GM19397 (cell line): Measurements from ENCODE around the gene ATF7.
"Not testable (repeated sequence)": the region's sequence is repeated elsewhere in the genome, so short reads cannot be mapped to it uniquely, and the experiment has no call there.

Experiments used
- ATAC-seq: cut with Tn5 transposase; IDR thresholded peaks from one replicate; pipeline ENCODE4 v1.9.1; 2021; ENCODE audit warnings: mild to moderate bottlenecking, moderate library complexity; ENCODE audit not compliant: unreplicated experiment

Gene ATF7

DNA sequence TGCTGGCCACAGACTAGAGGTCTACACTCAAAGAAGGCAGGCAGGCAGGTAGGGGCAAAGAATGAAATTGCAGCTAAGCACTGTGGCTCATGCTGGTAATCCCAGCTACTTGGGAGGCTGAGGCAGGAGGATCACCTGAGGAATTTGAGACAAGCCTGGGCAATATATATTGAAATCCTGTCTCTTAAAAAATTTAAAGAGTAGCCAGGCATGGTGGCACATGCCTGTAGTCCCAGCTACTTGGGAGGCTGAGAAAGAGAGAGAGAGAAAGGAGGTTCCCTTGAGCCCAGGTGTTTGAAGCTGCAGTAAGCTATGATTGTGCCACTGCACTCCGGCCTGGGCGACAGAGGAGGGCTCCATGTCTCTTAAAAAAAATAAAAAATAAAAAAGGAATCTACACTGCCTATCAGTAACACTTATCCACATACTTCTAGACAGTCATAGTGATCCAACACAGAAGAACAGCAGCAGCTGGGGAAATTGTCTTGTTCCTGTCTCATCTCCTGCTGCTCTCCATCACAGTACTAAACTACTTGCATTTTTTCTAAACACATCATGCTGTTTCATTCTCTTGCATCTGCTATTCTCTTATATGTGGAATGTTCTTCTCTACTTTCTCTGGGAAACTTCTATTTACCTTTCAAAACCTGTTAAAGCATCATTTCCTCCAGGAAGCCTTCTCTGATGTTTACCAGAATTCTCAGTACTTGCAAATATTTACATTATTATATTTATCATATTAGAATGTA, 57.2 kb downstream of the ATF7 start:
- no peak for ATAC-seq

DNA sequence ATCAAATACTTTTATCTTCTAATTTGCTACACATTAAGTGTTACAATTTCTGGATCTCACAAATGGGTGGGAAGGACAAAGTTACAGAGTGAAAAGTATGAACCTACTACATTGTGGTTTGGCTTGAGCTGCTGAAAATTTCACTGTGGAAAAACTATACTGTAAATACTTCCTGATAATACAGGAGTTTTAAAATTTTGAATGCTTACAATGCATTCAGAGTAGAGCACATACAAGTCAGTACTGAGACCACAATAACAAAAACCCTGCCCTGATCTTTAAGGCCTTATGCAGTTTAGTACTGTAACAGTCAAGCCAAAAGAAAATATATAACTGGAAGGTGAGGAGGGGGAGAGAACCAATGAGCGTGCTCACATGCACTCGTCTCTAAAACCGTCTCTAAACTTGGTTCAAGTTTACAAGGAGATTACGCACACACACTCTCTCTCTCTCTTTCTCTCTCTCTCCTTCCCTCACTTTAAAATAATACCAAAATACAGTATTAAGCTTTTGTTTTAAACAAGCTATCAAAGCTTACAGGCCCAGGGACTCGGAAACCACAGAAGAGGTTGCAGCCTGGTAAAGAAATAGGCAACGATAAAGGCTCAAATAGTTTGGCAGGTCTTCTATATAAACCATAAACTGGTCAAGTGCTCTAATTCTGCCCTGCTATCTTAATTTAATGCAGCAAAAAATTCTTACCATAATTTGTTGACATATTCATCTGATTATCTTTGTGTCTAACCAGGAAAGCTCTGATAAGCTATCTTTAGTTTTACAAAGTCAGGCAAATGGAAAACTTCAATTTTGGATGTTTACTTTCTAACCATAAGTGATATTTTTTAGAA, 58.0 kb downstream of the ATF7 start:
- no peak for ATAC-seq

DNA sequence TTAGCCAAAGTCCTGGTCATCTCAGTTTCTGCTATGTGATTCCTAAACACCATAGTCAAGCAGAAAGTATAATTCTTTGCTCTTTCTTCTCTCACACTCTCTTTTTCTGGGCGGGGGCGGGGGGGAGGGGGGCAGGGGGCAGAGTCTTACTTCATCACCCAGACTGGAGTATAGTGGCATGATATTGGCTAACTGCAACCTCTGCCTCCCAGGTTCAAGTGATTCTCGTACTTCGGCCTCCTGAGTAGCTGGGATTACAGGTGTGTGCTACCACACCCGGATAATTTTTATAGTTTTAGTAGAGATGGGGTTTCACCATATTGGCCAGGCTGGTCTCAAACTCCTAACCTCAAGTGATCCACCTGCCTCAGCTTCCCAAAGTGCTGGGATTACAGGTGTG, 60.8 kb downstream of the ATF7 start:
- ATAC-seq: not testable (repeated sequence)

DNA sequence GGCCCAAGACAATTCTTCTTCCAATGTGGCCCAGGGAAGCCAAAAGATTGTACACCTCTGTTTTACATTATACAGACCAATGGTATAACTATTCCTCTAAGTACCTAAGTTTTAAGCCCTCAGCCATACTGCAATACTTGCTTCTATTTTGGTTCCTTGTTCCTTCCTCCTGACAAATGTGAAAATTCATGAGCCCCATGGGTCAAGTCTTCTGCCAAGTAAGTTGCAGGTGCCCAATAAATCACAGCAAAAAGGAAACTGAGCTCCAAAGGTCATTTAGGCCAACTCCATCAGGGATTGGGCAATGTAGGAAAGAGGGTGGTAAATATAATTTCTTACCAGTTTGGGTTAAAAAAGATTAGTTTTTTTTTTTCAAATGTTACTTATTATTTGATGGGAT, 61.2 kb downstream of the ATF7 start:
- no peak for ATAC-seq

DNA sequence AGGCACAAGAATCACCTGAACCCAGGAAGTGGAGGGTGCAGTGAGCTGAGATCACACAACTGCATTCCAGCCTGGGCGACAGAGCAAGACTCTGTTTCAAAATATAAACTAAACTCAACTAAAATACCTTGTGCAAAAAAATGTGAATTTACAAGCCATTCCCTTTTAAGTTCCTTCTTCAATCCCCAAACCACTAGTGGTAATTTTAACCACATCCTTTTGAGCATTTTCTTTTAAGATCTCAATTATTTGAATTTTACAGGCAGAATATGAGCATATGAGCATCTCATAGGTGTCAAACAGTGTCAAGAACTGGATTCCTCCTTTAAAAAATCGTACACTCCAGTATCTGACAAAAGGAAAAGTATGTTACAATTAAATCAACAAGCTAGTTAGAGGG, 61.9 kb downstream of the ATF7 start:
- ATAC-seq: no peak

DNA sequence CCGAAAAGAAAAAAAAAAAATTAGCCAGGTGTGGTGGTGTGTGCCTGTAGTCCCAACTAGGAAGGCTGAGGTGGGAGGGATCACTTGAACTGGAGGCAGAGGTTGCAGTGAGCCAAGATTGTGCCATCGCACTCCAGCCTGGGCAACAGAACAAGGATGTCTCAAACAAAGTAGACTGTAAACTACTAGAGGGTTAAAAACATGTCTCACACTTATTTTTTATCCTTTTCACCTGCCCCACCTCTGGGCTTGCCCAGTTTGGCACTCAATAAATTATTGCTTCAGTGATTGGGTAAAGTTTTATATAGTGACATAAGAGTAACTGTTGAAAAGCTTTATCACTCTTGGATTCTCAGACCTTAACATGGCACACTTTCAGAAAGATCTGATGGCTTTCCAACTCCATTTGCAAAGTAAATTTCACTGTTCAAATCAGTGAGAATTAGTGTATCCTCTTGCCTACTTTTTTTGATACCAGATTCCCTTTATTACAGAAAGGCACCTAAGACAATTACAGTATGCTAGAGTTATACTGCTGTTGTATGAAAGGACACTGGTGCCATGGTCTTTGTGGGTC, 62.6 kb downstream of the ATF7 start:
- no peak for ATAC-seq

DNA sequence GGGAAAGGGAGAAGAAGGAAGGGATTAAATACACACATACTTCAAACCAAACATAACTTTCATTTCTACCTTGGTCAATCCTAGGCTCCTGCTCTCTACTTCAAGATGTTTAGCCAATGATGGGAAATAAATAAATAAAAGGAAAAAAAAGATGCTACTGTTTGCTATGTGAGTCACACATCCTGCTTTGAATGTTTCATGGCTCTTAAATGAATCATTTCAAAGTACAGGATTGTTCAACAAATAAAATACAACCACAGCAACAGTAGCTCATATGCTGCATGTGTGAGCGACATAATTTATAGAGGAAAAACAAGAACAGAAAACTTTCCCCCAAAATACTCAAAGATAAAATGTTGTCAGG, 64.6 kb downstream of the ATF7 start:
- no peak for ATAC-seq

DNA sequence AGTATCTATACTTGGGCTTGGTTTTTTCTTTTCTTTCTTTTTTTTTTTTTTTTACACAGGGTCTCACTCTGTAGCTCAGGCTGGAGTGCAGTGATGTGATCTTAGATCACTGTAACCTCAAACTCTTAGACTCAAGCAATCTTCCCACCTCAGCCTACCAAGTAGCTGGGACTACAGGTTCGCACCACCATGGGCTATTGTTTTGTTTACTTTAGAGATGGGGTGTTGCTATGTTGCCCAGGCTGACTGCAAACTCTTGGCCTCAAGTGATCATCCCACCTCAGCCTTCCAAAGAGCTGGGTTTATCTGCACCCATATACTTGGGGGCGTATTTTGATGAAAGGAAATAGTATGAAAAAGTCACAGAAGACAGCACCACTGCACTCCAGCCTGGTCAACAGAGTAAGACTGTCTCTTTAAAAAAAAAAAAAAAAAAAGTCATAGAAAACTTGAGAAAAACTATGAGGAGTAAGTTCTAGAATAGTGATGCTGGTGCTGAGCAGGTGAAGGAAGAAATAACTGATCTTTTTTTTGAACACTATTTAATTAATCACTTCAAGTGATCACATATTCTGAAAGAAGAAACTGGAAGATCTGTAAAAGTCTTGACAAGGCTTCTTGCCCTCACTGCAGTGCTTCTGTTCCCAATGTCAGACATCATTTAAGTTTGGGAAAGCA, 65.1 kb downstream of the ATF7 start:
- no peak for ATAC-seq

DNA sequence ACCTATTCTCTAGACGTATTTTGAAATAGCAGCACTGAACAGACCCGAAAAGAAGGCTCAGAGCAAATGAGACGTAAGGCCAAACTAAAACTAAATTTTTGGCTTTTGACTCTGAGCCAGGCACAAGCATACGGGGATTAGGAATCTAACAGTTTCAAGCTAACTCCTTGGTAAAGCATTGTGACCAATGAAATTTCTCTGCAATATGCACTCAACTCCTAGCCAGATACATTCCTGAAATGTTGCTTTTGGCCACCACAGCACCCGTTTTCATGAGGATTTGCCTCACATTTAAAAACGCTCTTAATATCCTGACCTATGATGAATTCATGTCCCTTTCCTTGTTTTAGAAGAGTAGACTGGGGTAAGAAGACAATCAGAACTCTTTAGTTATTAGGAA, 65.8 kb downstream of the ATF7 start:
- no peak for ATAC-seq

DNA sequence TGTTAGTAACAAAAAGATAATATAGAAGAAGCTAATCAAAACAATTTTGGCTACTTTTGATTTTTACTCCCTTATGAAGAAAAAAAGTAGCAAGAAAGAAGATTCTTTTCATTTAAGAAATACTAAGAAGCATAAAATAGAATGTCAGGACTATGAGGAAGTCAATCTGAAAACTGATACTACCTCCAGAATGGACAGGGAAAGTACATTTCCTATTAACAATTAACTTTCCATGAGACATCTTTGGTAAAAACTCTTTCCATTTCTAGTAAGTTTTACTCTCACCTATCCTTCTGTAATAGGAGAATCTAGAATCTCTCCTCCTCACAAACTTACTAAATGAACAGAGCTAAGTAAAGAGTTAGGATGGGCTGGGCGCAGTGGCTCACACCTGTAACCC, 67.6 kb downstream of the ATF7 start:
- ATAC-seq: no peak

DNA sequence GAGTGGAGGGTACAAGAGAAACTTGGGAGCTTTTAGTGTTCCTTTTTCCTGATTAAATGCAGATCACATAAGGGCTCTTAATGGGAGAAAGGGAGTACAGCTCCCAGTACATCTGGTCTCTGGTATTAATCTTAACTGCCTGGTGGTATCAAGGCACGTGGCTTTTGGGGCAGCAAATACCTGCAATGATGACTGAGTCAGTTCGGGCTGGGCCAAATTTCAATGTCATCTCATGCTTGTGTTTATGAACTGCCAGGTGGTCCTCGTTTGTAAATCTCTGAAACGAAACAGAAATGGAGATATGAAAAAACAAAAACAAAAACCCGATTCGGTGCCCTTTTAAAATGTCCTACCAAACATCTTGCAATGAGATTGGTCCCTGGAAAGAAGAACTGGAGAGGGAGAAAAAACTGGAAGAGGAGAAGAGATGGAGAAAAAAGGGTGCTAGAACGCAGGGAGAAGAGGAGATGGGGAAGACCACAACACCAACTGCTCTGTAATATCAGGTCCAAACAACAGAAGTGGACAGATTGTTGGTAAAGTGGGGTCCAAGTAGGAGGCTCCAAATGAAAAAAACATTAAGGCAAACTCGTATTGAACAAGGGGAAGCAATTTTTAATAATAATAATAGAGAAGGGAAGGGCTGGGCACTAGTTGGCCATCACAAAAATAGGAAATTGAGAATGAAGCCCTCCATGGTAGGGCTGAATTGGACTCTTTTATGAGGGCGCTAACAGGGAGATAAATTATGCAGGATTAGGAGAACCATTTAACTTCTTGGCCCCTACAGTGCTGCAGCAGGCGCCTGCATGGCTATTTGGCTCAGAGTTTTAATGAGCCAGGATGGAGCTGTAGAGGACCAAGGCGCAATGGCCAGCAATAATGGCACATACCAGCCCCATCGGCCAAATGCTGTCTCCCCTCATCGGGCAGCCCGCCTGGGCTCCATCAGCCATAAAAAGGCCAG, 73.5 kb downstream of the ATF7 start:
- no peak for ATAC-seq

DNA sequence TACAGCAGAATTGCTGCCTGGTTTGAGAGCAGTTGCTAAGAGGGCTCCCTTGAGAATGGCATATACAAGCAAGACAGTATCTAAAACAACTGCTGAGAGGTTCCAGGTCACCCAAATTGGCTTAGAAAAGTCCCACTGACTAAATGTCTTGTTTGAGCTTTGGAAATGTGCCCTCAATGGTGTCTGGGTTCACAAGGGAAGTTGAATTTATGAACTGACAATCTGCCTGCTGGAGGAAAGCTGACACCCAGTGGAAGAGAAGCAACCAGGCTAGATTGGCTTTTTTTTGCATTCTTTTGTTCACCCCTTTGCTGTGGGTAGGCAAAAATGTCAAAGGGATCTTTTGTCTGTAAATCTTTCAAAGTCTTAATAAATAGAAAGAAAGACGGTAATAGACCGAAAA, 74.3 kb downstream of the ATF7 start:
- no peak for ATAC-seq

DNA sequence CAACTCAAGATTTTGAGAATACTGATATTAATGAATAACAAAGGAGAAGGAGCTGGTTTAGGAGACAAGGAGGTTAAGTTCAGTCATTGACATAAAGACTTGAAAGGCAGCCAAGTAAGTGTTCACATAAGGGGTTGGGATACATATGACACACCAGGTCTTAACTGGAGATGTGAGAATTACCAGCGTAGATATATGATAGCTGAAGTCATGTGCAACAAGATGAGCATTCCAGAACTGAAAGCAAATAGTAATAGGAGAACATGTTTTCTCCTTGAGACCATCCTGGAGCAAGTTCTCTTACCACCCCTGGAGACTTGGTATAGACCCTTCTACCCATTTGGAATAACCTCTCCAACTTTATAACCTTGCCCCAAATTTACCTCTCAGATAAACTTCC, 75.6 kb downstream of the ATF7 start:
- no peak for ATAC-seq

DNA sequence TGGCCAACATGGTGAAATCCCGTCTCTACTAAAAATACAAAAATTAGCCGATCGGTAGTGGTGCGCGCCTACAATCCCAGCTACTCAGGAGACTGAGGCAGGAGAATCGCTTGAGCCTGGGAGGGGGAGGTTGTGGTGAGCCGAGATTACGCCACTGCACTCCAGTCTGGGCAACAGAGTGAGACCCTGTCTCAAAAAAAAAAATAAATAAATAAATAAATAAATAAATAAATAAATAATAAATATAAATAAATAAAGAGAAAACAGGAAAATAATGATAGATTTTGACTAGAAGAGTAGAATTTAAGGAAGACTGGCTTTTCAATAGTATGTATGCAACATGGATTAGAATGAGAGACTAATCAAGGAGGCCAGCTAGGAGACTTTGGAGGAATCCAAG, 76.1 kb downstream of the ATF7 start:
- ATAC-seq: not testable (repeated sequence)

DNA sequence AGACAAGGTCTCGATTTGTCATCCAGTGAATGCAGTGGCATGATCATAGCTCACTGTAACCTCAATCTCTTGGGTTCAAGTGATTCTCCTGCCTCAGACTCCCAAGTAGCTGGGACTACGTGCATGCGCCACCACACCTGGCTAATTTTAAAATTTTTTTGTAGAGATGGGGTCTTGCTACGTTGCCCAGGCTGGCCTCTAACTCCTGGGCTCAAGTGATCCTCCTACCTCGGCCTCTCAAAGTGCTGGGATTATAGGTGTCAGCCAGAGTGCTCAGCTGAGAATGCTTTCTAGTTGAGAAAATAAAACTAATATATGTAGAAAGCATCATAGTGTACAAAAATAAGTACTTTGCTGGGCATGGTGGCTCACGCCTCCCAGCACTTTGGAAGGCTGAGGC, 77.8 kb downstream of the ATF7 start:
- ATAC-seq: not testable (repeated sequence)

DNA sequence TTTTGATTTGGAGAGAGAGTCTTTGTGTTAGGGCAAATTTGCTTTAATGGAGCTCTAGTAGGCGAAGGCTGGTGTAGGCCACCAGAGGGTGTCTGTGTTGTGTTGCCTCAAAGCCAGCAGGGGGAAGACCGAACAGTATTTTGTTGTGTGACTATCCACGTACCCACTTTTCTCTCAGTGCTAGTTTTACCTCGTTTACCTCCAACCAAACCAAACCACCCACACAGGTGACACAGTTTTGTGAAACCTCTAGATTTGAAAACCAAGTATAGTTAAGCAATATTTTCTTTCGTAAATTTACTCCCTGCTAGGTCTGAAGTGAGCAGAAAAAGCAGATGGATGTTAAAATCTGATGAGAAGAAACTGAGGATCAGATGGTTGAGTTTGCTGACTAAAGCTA, 82.6 kb downstream of the ATF7 start:
- no peak for ATAC-seq

DNA sequence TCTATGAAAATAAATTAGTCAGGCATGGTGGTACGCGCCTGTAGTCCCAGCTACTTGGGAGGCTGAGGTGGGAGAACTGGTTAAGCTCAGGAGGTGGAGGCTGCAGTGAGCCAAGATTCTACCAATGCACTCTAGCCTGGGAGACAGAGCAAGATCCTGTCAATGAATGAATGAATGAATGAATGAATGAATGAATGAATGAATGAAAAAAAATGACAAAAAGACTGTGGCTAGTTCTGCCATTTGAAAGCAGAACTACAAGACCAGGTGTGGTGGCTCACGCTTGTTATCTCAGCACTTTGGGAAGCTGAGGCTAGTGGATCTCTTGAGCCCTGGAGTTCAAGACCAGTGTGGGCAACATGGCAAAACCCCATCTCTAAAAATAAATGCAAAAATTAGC, 86.7 kb downstream of the ATF7 start:
- no peak for ATAC-seq

DNA sequence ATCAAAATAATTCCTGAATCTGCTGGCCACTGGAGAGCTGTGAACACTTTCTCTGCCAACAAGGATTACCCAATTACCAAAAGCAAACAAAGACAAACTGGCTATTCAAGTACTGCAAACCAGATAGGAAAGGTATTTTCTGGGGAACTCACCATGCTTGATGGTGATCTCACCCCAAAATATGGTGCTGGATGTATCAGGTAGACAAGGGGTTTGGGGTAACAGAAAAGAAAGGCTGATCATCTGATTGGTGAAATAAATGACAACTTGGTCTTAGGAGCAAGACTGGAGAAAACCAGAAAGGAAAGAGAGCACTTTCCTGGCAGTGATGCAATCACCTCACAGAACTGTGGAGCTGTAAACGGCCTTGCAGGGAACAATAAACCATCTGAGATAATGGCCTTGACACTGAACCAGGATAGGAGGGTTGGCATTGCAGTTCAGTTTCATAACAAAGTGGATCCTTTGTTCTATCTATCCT, 87.9 kb downstream of the ATF7 start:
- ATAC-seq: no peak

DNA sequence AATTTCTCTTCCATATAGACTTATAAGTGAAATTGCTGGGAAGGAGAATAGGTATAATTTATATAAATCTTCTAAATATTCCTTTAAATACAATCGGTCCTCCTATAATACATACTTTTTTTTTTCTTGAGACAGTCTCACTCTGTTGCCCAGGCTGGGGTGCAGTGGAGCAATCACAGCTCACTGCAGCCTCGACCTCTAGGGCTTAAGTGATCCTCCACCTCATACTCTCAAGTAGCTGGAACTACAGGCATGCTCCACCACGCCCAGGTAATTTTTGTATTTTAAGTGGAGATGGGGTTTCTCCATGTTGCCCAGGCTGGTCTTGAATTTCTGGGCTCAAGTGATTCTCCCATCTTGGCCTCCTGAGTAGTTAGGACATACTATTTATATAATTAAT, 89.2 kb downstream of the ATF7 start:
- ATAC-seq: no peak

DNA sequence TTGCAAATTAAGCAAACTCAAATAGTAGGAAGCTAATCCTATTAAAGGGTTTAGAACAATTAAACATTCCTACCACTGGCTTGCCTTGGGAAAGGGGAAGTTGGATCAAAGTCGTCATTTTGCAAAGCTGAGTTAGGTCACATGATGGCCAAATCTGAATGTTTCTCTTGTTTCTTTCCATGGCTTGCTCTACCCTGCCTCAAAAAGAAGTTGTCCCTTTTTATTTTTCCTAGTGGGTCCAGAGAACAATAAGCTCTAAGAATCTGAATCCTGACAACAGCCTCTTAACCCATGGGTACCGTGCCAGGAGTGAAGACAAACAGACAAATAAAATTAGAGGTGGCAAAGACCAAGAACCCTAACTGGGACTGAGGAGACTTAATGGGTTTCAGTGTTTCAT, 92.7 kb downstream of the ATF7 start:
- no peak for ATAC-seq
